Neutrophil (primary cell): Measurements from ENCODE around the gene RALY.

Experiments
- H3K27ac ChIP-seq: fragments of 200-600 bp; sonication (generic); 2 replicates; pipeline ENCODE4 v1.5.1; 2016; ENCODE audit warnings: mild to moderate bottlenecking, moderate library complexity
- H3K27me3 ChIP-seq: fragments of 200-600 bp; sonication (generic); 2 replicates; pipeline ENCODE4 v1.6.0; 2016; ENCODE audit warnings: mild to moderate bottlenecking
- H3K36me3 ChIP-seq: fragments of 200-600 bp; sonication (generic); 2 replicates; pipeline ENCODE4 v1.5.1; 2017
- H3K4me1 ChIP-seq, 2 experiments: fragments of 200-600 bp in 1 of 2; sonication (generic) in 1 of 2; 1 replicate in 1 of 2; 2 replicates in 1 of 2; pipeline versions ENCODE4 v1.5.1 to v1.6.1; 2013 to 2016; ENCODE audit warnings: low read depth in 1 of 2, low read length in 1 of 2, mild to moderate bottlenecking in 1 of 2, moderate library complexity in 1 of 2; ENCODE audit not compliant: control insufficient read depth in 1 of 2, insufficient read depth in 1 of 2
- H3K4me3 ChIP-seq, 2 experiments: fragments of 200-600 bp in 1 of 2; sonication (generic) in 1 of 2; 1 replicate in 1 of 2; 2 replicates in 1 of 2; pipeline ENCODE4 v1.5.1; 2013 to 2016; ENCODE audit warnings: low read depth in 1 of 2, low read length in 1 of 2, mild to moderate bottlenecking in 1 of 2, moderate library complexity in 1 of 2
- H3K9me3 ChIP-seq: fragments of 200-600 bp; sonication (generic); 2 replicates; pipeline ENCODE4 v1.5.1; 2016
- TF ChIP-seq, protein P1 (sequence below): fragments of 200-600 bp; sonication (generic); IDR thresholded peaks from 2 replicates; pipeline ENCODE4 v1.5.1; 2016; ENCODE audit warnings: antibody characterized with exemption

The RALY gene

DNA sequence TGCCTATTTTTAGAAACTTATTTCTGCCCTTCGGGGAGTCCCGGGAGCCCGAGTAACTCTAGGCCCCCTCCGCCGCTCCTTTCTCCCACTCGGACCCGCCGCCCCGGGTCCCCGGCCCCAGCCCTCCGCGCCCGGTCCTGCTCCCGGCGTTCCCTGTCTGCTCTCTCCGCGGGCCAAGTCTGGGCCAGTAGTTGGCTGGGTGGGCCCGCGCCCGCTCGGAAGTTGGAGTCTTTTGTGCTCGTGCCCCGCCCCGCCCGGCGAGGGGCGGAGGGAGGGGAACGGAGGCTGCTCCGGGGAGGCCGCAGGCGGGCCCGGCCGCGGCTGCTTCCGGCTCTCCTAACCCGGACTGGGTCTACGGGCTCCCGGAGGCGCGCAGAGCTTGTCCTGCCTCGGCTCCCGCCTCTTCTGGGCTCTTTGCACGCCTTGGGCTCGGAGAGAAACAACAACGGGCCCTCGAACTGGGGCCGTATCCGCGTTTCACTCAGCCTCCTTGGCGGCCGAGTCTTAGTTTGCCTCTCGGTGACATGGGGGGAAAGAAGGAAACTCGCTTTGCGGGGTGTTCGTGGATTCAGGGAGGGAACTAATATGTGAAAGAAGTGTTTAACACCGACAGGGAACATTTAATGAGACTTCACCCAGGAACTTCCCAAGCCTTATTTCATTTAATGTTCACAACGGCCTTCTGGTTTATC is 657 bp downstream of the RALY start:
- peak overlapping the region; percentile 82 to 94 for H3K4me3 ChIP-seq
- no peaks in the 10 kb centered on the region for H3K36me3 ChIP-seq
- H3K4me1 ChIP-seq, result peaks cover 56 to 59% of the 10 kb centered on the region in 2 experiments
- H3K9me3 ChIP-seq, result no peaks in the 10 kb centered on the region
- H3K27ac ChIP-seq, result peak overlapping the region; percentile 99
- no peaks in the 10 kb centered on the region for H3K27me3 ChIP-seq
- TF ChIP-seq, protein P1, sequence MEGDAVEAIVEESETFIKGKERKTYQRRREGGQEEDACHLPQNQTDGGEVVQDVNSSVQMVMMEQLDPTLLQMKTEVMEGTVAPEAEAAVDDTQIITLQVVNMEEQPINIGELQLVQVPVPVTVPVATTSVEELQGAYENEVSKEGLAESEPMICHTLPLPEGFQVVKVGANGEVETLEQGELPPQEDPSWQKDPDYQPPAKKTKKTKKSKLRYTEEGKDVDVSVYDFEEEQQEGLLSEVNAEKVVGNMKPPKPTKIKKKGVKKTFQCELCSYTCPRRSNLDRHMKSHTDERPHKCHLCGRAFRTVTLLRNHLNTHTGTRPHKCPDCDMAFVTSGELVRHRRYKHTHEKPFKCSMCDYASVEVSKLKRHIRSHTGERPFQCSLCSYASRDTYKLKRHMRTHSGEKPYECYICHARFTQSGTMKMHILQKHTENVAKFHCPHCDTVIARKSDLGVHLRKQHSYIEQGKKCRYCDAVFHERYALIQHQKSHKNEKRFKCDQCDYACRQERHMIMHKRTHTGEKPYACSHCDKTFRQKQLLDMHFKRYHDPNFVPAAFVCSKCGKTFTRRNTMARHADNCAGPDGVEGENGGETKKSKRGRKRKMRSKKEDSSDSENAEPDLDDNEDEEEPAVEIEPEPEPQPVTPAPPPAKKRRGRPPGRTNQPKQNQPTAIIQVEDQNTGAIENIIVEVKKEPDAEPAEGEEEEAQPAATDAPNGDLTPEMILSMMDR, result no peak

GRCh38 chr20:33995053-33995831 is 1.5 kb downstream of the RALY start:
- H3K4me3 ChIP-seq, result peak overlapping the region; percentile 82 to 94
- peak overlapping the region; percentile 99 for H3K27ac ChIP-seq
- H3K4me1 ChIP-seq, result peaks cover 65% of the 10 kb centered on the region in 2 experiments

DNA sequence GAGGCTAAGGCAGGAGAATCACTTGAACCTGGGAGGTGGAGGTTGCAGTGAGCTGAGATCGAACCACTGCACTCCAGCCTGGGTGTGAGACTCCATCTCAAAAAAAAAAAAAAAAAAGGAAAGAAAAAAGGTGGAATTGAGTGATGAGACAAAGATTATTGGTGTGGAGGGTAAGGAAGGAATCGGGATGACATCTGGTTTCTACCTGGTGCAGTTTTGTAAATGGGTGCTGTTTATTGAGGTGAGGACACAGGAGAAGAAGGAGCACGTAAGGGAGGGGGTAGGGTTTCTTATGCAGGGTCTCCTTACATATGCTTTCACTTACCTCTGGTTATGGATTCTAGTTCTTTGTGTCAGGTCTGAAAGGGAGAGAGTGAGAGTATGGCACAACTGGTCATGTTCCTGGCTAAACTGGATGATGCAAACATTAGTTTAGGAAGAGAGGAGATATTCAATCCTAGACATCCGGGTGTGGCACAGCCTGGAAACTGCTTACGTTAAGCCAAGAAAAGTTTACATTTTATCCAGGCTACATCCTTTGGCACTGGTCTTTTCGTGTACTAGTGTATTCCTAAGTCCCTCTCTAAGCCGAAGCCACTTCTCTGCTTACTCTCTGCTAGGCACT is 5.4 kb downstream of the RALY start:
- peaks cover 54 to 55% of the 10 kb centered on the region in 2 experiments for H3K4me1 ChIP-seq

More at GRCh38 chr20:33995053-33995831, 1.5 kb downstream of the RALY start:
- TF ChIP-seq, protein P1, result no peak
- no peaks in the 10 kb centered on the region for H3K27me3 ChIP-seq
- H3K9me3 ChIP-seq, result no peaks in the 10 kb centered on the region
- no peaks in the 10 kb centered on the region for H3K36me3 ChIP-seq

GRCh38 chr20:34001378-34001777 is 7.7 kb downstream of the RALY start:
- Histone ChIP-seq H3K36me3 (no peaks in the 10 kb centered on the region), H3K9me3 (no peaks in the 10 kb centered on the region), H3K4me1 (peaks cover 36 to 41% of the 10 kb centered on the region in 2 experiments), H3K4me3 (no peak overlapping the region), H3K27me3 (no peaks in the 10 kb centered on the region), H3K27ac (no peak overlapping the region)
- TF ChIP-seq, protein P1, result no peak

More for the DNA sequence above, 5.4 kb downstream of the RALY start:
- Histone ChIP-seq H3K4me3 (no peak overlapping the region), H3K9me3 (no peaks in the 10 kb centered on the region), H3K36me3 (no peaks in the 10 kb centered on the region), H3K27ac (no peak overlapping the region), H3K27me3 (no peaks in the 10 kb centered on the region)
- TF ChIP-seq, protein P1, result no peak

DNA sequence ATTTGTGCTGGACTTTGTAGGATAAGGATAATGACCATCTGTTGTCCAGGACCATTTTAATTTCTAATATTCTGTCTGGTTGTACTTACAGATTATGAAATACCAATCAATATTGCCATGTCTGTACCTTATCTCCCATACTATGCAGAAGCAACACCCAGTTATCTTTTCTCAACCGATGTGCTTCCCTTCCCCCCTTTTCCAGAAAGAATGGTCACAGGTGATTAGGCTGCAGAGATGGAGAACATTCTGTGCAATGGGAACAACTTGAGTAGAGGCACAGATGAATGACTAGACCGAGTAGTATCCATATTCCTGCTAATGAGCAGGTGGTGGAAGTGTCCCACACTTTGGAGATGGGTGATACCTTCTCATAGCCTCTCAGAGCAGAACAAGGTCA is 10.5 kb downstream of the RALY start:
- Histone ChIP-seq H3K27me3 (no peaks in the 10 kb centered on the region), H3K4me3 (no peak overlapping the region), H3K36me3 (peaks cover 3% of the 10 kb centered on the region), H3K4me1 (peaks cover 14 to 24% of the 10 kb centered on the region in 2 experiments), H3K27ac (no peak overlapping the region), H3K9me3 (no peaks in the 10 kb centered on the region)
- TF ChIP-seq, protein P1, result no peak
